HepG2 (cell line): ENCODE results near the gene DCTN3. TPM values are rescaled to one million over a fixed set of nuclear protein-coding genes. Genes with fewer than 3 reads are reported as not detected.

Source experiments
- BRF2 ChIP-seq: sonication (generic); formaldehyde crosslinking; IDR thresholded peaks from 2 replicates; pipeline ENCODE4 v1.8.1; 2022; ENCODE audit warnings: mild to moderate bottlenecking, missing genetic modification reagents
- CEBPB ChIP-seq: IDR thresholded peaks from 2 replicates; pipeline ENCODE4 v1.6.1; 2011; ENCODE audit warnings: low read depth, low read length, improper control_type of control experiment, borderline replicate concordance
- CREBL2 ChIP-seq: sonication (generic); formaldehyde crosslinking; IDR thresholded peaks from 2 replicates; pipeline ENCODE4 v1.8.1; 2023; ENCODE audit warnings: missing genetic modification reagents, mild to moderate bottlenecking, borderline replicate concordance
- FOXC1 ChIP-seq: sonication (generic); formaldehyde crosslinking; IDR thresholded peaks from 2 replicates; pipeline ENCODE4 v1.8.0; 2022; ENCODE audit warnings: mild to moderate bottlenecking, missing genetic modification reagents, borderline replicate concordance
- FOXO1 ChIP-seq: sonication (generic); formaldehyde crosslinking; IDR thresholded peaks from 2 replicates; pipeline ENCODE4 v1.4.0; 2020; ENCODE audit warnings: missing genetic modification reagents
- GABPA ChIP-seq, 2 experiments: IDR thresholded peaks; 2 replicates each; pipeline ENCODE4 v1.6.1; 2011 to 2016; ENCODE audit warnings: low read depth in 2 of 2, low read length in 1 of 2, missing biosample characterization in 1 of 2, missing genetic modification characterization in 1 of 2
- LBX2 ChIP-seq: sonication (generic); formaldehyde crosslinking; IDR thresholded peaks from 2 replicates; pipeline ENCODE4 v1.5.0; 2020; ENCODE audit warnings: missing genetic modification reagents, mild to moderate bottlenecking, borderline replicate concordance
- NR2C2 ChIP-seq: sonication (generic); formaldehyde crosslinking; IDR thresholded peaks from 2 replicates; pipeline ENCODE4 v1.4.0; 2020; ENCODE audit warnings: missing genetic modification reagents, mild to moderate bottlenecking, moderate library complexity, borderline replicate concordance
- PITX1 ChIP-seq: sonication (generic); formaldehyde crosslinking; IDR thresholded peaks from 2 replicates; pipeline ENCODE4 v1.5.1; 2020; ENCODE audit warnings: mild to moderate bottlenecking, missing genetic modification reagents
- PRPF4 ChIP-seq: fragments of 200-400 bp; formaldehyde crosslinking; IDR thresholded peaks from 2 replicates; pipeline ENCODE4 v1.6.1; 2016; ENCODE audit warnings: low read length, low read depth; ENCODE audit not compliant: poor library complexity, severe bottlenecking
- SNAPC5 ChIP-seq: sonication (generic); formaldehyde crosslinking; IDR thresholded peaks from 2 replicates; pipeline ENCODE4 v1.8.1; 2023; ENCODE audit warnings: mild to moderate bottlenecking, missing genetic modification reagents, borderline replicate concordance
- STAG1 ChIP-seq: sonication (generic); formaldehyde crosslinking; IDR thresholded peaks from 2 replicates; pipeline ENCODE4 v1.4.0; 2020; ENCODE audit warnings: missing genetic modification reagents
- ZFP36L2 ChIP-seq: sonication (generic); formaldehyde crosslinking; IDR thresholded peaks from 2 replicates; pipeline ENCODE4 v1.4.0; 2020; ENCODE audit warnings: missing genetic modification reagents
- ZMYM2 ChIP-seq: sonication (generic); formaldehyde crosslinking; IDR thresholded peaks from 2 replicates; pipeline ENCODE4 v1.8.0; 2022; ENCODE audit warnings: mild to moderate bottlenecking, missing genetic modification reagents
- ZNF121 ChIP-seq: sonication (generic); formaldehyde crosslinking; IDR thresholded peaks from 2 replicates; pipeline ENCODE4 v1.5.0; 2020; ENCODE audit warnings: mild to moderate bottlenecking, missing genetic modification reagents
- ZNF124 ChIP-seq: sonication (generic); formaldehyde crosslinking; IDR thresholded peaks from 2 replicates; pipeline ENCODE4 v1.4.0; 2020; ENCODE audit warnings: missing genetic modification reagents
- ZNF264 ChIP-seq: sonication (generic); formaldehyde crosslinking; IDR thresholded peaks from 2 replicates; pipeline ENCODE4 v1.4.0; 2020; ENCODE audit warnings: missing genetic modification reagents
- ZNF382 ChIP-seq: sonication (generic); formaldehyde crosslinking; IDR thresholded peaks from 2 replicates; pipeline ENCODE4 v1.5.0; 2020; ENCODE audit warnings: missing genetic modification reagents, mild to moderate bottlenecking, borderline replicate concordance
- ZNF441 ChIP-seq: sonication (generic); formaldehyde crosslinking; IDR thresholded peaks from 2 replicates; pipeline ENCODE4 v1.7.0; 2021; ENCODE audit warnings: missing genetic modification reagents, borderline replicate concordance
- ZNF451 ChIP-seq: sonication (generic); formaldehyde crosslinking; IDR thresholded peaks from 2 replicates; pipeline ENCODE4 v1.5.0; 2020; ENCODE audit warnings: mild to moderate bottlenecking, missing genetic modification reagents
- ZNF598 ChIP-seq: sonication (generic); formaldehyde crosslinking; IDR thresholded peaks from 2 replicates; pipeline ENCODE4 v1.5.1; 2020; ENCODE audit warnings: mild to moderate bottlenecking, missing genetic modification reagents, borderline replicate concordance
- ZNF709 ChIP-seq: sonication (generic); formaldehyde crosslinking; IDR thresholded peaks from 2 replicates; pipeline ENCODE4 v1.5.0; 2020; ENCODE audit warnings: mild to moderate bottlenecking, missing genetic modification reagents
- ZSCAN12 ChIP-seq: sonication (generic); formaldehyde crosslinking; IDR thresholded peaks from 2 replicates; pipeline ENCODE4 v1.9.0; 2021; ENCODE audit warnings: mild to moderate bottlenecking, missing genetic modification reagents
- ZSCAN25 ChIP-seq: sonication (generic); formaldehyde crosslinking; IDR thresholded peaks from 2 replicates; pipeline ENCODE4 v1.8.0; 2022; ENCODE audit warnings: mild to moderate bottlenecking, missing genetic modification reagents
- ZSCAN31 ChIP-seq: sonication (generic); formaldehyde crosslinking; IDR thresholded peaks from 2 replicates; pipeline ENCODE4 v1.5.0; 2020; ENCODE audit warnings: low read depth, mild to moderate bottlenecking, missing genetic modification reagents
- polyA plus RNA-seq, 8 experiments: library from polyadenylated mRNA; depleted of rRNA in 3 of 8; stranded (reverse) in 7 of 8; unstranded in 1 of 8; fragments of >200 nt; fragmentation: Illumina TruSeq in 4 of 8; extraction: Trizol in 4 of 8; gene quantifications; 2 replicates each; pipeline versions ENCODE4 v1.2.1 to v1.2.3, GENCODE V29; 2011 to 2016; ENCODE audit warnings: low read depth in 4 of 8, missing spikeins in 1 of 8, mixed read lengths in 1 of 8; ENCODE audit not compliant: insufficient read depth in 1 of 8
- total RNA-seq, 5 experiments: library from RNA; depleted of rRNA; stranded (reverse); fragments of >200 nt; fragmentation: Illumina TruSeq; extraction: Trizol; gene quantifications; 2 replicates each; pipeline ENCODE4 v1.2.3, GENCODE V29; 2016; ENCODE audit warnings: low read depth in 1 of 5
- TF ChIP-seq, protein P1 (sequence below): sonication (generic); formaldehyde crosslinking; IDR thresholded peaks from 2 replicates; pipeline ENCODE4 v1.5.0; 2020; ENCODE audit warnings: missing genetic modification reagents, mild to moderate bottlenecking, borderline replicate concordance
- TF ChIP-seq, protein P2 (sequence below): sonication (generic); formaldehyde crosslinking; IDR thresholded peaks from 2 replicates; pipeline ENCODE4 v1.4.0; 2020; ENCODE audit warnings: mild to moderate bottlenecking, missing genetic modification reagents

DCTN3 gene
- total and polyA plus RNA-seq, 2 of the 13 experiments (the other 11 are each of a cell fraction or from before 2014, with no cell fraction given) = 27.4 to 34.5 TPM

GRCh38 chr9:34646211-34647083, 26.2 kb upstream of the DCTN3 start, which contains the start of gene GALT (continued):
- TF ChIP-seq SNAPC5 (no peak), ZSCAN25 (CRISPR knock-in tag) (no peak; the same call in 1 of the 2 replicates), CREBL2 (CRISPR knock-in tag) (no peak), ZNF121 (CRISPR knock-in tag) (peak; percentile 57; the same call in 1 of the 2 replicates), ZNF451 (peak; percentile 83), CEBPB (no peak), ZNF598 (CRISPR knock-in tag) (peak; percentile 68; the same call in 1 of the 2 replicates), ZNF382 (CRISPR knock-in tag) (no peak), ZSCAN12 (CRISPR knock-in tag) (no peak; the same call in none of the 2 replicates), ZMYM2 (peak; percentile 35; the same call in 1 of the 2 replicates), PRPF4 (no peak), ZNF124 (CRISPR knock-in tag) (peak; percentile 86; the same call in 1 of the 2 replicates), ZFP36L2 (CRISPR knock-in tag) (no peak), PITX1 (CRISPR knock-in tag) (peak; percentile 70), STAG1 (CRISPR knock-in tag) (peak; percentile 26; the same call in 1 of the 2 replicates), ZNF441 (CRISPR knock-in tag) (peak; percentile 58; the same call in 1 of the 2 replicates), FOXO1 (CRISPR knock-in tag) (no peak; the same call in 1 of the 2 replicates), BRF2 (0 out of 2 replicates have a peak, but pooled peaks have one; percentile 39), LBX2 (no peak), ZSCAN31 (no peak), NR2C2 (no peak; the same call in 1 of the 2 replicates), ZNF264 (no peak; the same call in 1 of the 2 replicates), GABPA (IDR thresholded peaks at IDR 0.05; ENCODE audit: low read depth, low read length) (no peak), GABPA (CRISPR knock-in tag; IDR thresholded peaks at IDR 0.05; ENCODE audit: low read depth) (peak; percentile 38), FOXC1 (peak; percentile 74), ZNF709 (CRISPR knock-in tag) (peak; percentile 67)
- TF ChIP-seq, protein P1, sequence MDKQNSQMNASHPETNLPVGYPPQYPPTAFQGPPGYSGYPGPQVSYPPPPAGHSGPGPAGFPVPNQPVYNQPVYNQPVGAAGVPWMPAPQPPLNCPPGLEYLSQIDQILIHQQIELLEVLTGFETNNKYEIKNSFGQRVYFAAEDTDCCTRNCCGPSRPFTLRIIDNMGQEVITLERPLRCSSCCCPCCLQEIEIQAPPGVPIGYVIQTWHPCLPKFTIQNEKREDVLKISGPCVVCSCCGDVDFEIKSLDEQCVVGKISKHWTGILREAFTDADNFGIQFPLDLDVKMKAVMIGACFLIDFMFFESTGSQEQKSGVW (CRISPR knock-in tag) = no peak
- TF ChIP-seq, protein P2, sequence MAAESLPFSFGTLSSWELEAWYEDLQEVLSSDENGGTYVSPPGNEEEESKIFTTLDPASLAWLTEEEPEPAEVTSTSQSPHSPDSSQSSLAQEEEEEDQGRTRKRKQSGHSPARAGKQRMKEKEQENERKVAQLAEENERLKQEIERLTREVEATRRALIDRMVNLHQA (CRISPR knock-in tag) = no peak
